ENCODE measurements around the gene C1QTNF12.

C1QTNF12 gene

DNA sequence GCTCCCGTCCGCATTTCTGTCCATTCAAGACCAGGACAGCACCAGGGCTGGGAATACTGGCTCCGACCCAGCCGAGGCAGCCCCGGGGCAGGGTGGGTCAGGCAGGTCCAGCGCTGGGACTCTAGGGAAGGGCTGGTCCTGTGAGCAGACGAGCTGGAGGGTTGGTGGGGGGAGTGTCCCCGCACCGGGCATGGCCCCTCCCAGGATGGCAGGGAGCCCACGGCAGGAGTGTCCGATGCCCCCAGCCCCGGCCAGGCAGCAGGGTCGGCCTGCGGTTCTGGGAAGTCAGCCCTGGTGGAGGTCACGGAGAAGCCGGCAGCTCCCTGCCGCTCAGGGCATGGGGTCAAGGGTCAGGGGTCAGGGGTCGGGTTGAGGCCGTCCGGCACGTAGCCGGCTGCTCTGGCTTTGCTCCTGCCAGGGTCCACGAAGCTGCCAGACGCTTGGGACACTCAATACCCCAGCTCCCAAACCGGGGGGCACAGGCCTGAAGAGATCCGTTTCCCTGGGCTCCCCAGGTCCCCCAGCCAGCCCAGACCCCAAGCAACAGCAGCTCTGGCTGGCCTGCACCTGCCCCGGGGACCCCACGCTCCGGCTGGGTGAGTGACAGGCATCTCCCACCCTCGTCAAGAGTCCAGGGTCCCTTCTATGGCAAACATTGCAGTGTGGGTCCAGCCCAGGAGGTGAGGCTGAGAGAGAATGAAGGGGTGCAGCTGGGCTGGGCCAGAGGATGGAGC is 6.7 kb downstream of the C1QTNF12 start:
- no peak for DNase-seq

DNA sequence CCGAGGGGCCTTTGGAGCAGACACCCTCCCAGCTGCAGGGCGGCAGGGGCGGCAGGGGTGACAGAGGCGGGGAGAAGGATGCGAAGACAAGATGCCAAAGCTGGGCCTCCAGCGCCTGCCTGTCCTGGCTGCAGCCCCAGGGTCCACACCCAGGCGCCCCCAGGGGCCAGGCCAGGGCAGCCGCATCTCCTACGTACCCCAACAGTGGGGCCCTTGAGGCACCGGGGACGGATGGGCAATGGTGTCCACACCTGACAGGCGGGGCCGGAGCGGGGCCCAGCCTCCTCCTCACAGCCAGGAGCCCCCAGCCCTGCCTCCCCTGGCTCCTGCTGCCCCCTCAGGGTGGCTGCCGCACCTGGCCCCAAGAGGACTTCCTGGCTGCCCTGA is 7.3 kb downstream of the C1QTNF12 start:
- DNase-seq = no peak

GRCh38 chr1:1238702-1239178 is 7.8 kb downstream of the C1QTNF12 start:
- DNase-seq = no peak

- no peak for DNase-seq
These were observed 8.4 kb downstream of the C1QTNF12 start for GRCh38 chr1:1237874-1238701.

DNA sequence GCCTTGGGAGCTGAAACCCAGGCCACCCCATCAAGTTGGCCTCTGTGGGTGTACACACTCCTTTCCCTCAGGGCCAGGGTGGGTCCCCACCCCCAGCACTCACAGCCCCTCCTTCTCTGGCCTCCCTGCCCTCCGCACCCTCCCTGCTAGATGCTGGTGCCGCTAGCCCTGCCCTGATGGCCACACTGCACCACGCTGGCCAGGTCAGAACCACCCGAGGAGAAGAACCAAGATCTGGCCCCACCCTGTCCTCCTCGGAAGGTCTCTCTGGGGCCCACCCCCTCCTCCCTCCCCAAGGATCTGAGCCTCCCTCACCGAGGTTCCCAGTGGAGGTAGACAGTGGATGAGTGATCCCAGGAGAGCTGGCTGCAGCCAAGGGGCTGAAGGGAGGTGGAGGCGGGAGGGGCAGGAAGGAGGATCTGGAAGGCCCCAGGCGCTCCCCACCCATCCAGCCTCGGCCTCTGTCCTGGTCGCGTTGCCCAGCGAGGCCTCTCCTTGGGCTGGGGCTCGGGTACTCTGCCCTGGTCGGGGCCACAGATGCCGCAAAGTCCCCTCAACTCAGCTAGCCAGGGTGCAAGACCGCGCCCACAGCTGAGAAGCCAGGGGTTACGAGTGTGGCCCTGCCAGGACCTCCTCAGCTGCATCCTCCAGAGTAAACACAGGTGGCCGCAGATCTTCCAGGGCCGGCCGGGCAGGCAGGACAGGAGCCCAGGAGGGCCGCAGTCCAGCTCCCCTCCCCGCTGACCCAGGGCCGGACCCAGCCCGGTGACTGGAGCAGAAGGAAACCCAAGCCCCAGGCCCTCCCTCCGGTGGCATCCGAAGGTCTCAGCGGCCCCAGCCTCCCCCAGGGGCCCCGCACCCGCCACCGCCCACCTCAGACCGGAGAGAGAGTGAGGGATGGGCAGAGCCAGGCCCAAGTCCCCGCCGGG is 9.3 kb downstream of the C1QTNF12 start:
- no peak for DNase-seq

DNA sequence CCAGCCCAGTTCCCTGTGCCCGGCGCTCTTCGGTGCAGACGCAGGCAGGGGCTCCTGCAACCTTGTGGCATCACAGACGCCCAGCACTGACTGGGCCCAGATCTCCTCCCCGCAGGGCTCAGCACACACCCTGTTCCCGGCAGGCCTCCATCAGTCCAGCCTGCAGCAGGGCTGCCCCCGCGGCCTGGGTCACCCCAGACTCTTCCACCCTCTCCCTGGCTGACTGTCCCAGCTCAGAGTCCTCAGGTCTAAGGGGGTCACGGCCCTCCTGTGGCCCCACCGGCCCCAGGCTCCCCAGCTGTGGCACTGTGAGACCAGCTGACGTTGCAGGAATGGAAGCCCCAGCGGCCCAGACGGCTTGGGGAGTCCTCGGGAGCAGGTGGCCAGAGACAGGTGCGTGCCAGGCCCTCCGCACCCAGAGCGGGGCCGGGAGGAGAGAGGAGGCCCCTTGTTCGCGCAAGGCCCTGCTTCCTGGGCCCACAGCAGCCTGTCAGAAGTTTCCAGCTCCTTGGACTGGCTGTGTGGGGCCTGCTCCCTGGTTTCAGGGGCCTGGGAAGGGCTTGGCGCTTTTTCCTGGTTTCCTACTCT is 10.3 kb downstream of the C1QTNF12 start:
- DNase-seq = no peak

DNA sequence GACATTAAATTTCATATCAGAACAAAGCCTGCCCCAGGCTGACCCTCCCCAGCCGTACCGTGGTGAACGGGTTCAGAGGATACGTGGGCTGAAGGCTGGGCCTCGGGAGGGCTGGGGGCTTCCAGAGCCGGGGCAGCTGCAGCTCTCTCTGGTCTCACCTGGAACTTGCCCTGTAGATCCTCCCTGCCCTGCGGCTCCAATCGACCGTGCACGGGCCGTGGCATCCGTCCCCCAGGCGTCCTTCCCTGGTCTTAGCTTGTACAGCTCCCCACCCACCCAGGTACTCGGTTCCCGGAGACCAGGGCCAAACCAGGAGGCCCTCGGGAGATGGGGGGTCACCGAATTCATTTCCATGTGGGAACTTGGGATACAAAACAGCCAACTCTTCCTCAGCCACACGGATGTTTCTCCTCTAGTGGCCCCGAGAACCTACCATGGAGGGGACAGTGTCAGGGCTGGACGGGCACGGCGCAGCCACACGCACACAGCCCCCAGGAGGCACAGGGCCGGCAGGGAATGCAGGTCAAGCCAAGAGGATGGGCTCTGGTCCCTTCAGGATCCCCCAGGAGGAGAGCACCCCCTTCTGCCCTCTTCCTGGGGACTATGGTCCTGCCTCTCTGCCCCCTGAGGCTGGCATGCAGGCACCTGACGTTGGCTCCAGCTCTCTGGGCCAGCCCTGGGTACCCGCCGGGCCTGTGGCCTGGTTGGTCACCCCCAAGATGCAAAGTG is 11.3 kb downstream of the C1QTNF12 start:
- no peak for DNase-seq

DNA sequence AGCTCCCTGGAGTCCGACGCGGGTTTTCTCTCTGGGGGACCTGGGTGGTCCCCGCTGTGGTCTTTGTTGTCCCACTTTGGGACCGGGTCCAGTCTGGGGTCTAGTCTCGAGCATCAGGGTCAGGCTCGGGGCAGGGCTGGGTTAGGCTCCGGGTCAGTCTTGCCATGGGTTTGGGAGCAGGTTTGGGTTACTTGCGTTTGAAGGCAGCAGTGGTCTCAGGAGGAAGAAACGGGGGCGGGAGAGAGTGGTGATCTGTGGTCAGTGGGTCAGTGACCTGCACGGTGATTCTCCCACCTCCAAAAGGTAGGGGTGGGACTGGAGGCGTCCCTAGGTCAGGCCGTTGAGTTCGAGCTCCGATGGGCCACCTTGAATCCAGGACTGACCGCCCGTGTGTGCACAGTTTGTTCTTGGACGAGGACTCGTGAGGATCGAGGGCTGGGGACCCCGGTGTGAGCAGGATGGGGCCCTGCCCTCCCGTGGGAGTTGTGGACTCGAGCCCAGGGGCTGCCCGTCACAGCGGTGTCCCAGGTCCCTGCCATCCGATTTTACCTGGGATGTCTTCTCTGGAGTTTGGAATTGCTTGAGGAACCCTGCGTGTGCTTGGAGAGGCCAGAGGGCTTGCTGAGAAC is 12.2 kb downstream of the C1QTNF12 start:
- no peak for DNase-seq

GRCh38 chr1:1233567-1233892 is 13.0 kb downstream of the C1QTNF12 start:
- DNase-seq = no peak

DNA sequence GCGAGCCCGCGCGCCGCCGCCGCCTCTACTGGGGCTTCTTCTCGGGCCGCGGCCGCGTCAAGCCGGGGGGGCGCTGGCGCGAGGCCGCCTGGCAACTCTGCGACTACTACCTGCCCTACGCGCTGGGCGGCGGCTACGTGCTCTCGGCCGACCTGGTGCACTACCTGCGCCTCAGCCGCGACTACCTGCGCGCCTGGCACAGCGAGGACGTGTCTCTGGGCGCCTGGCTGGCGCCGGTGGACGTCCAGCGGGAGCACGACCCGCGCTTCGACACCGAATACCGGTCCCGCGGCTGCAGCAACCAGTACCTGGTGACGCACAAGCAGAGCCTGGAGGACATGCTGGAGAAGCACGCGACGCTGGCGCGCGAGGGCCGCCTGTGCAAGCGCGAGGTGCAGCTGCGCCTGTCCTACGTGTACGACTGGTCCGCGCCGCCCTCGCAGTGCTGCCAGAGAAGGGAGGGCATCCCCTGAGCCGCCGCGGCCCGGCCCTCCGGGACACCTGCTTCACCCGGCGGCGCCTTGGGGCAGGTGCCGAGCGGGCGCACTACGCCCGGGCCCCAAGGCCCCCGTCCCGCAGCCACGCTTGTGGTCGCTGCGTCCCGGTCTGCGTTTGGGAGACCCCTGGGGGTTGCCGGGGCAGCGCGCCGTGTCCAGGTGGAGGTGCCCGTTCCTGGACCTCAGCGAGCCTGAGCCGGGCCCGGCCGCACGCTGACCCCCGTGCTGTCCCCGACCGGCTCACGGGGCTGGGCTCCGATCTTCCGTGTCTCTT is 13.5 kb downstream of the C1QTNF12 start:
- DNase-seq = no peak

GRCh38 chr1:1232208-1232795 is 14.2 kb downstream of the C1QTNF12 start, which contains the start of gene B3GALT6:
B3GALT6 (plus strand) TSS chr1:1232237; CDS start chr1:1232279, 42 bp downstream.
- no peak for DNase-seq

DNA sequence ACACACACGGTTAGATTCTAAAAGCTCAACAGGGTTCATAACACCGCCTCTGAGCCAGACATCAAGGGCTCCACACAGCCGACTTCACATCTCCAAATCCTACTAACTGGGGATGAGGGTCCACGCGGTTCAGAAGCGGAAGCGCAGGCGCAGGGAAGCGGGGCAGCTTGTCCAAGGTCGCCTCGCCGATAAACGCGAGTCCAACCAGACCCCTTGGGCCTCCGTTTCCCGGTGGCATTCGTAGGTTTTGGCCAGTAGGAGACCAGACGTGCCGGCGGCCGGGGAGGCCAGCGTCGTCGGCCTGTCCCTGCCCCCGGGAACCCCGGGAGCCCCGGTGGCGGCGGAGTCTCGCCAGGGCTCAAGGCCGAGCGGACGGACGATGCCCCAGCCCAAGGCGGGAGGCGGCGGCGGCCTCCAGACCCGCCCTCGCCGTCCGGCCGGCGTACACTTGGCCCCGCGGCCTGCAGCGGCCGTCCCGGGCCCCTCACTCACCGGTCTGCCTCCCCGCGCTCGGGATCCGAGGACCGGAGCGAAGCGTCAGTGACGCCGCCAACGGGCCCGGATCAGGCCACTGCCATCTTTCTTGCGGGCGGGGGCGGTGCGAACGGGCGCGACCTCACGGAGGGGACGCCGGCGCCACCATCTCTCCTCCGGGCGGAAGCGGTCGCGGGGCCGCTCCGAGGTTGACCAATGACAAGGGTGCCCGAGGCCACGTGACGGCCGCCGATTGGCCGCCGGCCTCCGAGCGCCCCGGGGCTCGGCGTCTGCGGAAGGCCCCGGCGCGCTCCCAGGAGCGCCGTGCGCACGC is 14.9 kb downstream of the C1QTNF12 start, which contains the start of gene SDF4:
Gene SDF4, minus strand, starts transcription at position 602 of the 808 bp plus-strand sequence. CDS start 3,229 bp downstream, outside the sequence.
- DNase-seq = peak; percentile 91

- peak; percentile 30 for DNase-seq
These were observed 15.7 kb downstream of the C1QTNF12 start for GRCh38 chr1:1230656-1231399.

DNA sequence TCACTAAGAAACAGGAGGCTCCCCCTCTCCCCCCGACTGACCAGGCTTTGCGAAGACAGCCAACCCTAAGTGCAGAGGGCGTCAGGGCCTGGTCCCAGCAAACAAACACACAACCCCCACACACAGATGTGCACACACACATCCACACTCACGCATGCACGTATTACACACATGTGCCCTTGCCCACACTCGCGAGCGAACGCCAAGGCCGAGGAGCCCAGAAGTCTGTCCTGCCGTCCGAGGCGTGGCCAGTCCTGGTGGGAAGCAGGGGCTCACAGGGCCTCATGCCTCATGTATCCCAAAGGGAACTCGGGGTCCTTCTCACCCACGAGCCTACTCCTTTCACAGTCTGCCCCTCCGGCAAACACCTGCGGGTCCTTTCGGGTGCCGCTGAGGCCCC is 16.8 kb downstream of the C1QTNF12 start:
- DNase-seq = no peak

- DNase-seq = no peak
These were observed 17.8 kb downstream of the C1QTNF12 start for GRCh38 chr1:1228596-1229321.

DNA sequence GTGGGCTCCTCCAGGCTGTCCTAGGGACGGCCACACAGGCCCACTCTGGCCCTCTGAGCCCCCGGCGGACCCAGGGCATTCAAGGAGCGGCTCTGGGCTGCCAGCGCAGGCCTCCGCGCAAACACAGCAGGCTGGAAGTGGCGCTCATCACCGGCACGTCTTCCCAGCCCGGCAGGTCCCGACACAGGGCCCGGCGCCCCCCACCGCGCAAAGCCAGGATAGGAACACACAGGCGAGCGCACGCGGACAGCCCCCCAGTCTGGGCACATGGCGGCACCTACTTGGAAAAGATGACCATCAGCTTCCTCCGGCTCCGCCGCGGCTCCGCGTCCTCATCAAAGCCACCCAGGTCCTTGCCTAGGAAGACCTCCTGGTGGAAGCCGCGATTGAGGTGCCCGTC is 18.3 kb downstream of the C1QTNF12 start:
- no peak for DNase-seq

DNA sequence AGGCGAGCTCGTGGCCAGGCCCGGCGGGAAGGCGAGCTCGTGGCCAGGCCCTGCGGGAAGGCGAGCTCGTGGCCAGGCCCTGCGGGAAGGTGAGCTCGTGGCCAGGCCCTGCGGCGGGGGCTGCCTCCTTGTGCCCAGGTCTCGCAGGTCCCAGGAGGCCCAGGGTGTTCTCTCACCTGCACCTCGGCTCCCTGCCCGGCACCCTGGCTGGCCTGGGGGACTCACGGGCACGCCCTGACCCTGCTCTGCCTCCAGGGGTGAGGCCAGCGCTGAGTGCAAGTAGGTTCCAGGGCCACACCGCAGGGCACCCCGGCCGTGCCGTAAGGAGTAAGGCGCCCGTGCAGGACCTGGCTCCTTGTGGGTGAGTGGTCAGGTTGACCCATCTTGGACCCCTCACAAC is 19.1 kb downstream of the C1QTNF12 start:
- no peak for DNase-seq

All from MV-4-11 (cell line).